ENCODE measurements around the gene KATNB1. TPM values are rescaled to one million over a fixed set of nuclear protein-coding genes. Genes with fewer than 3 reads are reported as not detected.

The KATNB1 gene
- total RNA-seq, 2 experiments from 2014 or later = 37.4 to 43.5 TPM

- Histone ChIP-seq H3K4me2 (ENCODE audit: low read length) (no peak overlapping the region), H2AFZ (ENCODE audit: low read length) (no peak overlapping the region), H3K4me3 (ENCODE audit: low read depth, low read length, poor library complexity, severe bottlenecking) (no peak overlapping the region), H3K27ac (ENCODE audit: low read depth, low read length, poor library complexity, severe bottlenecking) (no peak overlapping the region), H4K20me1 (ENCODE audit: insufficient read depth, low read length) (no peaks in the 10 kb centered on the region), H3K4me1 (ENCODE audit: insufficient read depth, low read length, poor library complexity, severe bottlenecking) (no peaks in the 10 kb centered on the region), H3K79me2 (ENCODE audit: insufficient read depth, low read depth, low read length) (no peaks in the 10 kb centered on the region), H3K9me2 (ENCODE audit: insufficient read depth, low read length) (no peaks in the 10 kb centered on the region), H3K9me3 (ENCODE audit: low read length) (no peaks in the 10 kb centered on the region), H3K36me3 (ENCODE audit: insufficient read depth, low read length) (no peaks in the 10 kb centered on the region)
- intact Hi-C loops (cut with micrococcal nuclease; ENCODE audit: unreplicated experiment) = no loop called here
- no TSS peak for BruUV-seq (replicated peaks)
- no peak for DNase-seq (ENCODE audit: low spot score)
- POLR2A ChIA-PET = no interaction called here
- TF ChIP-seq CTCF (conservative IDR thresholded peaks at IDR 0.05; ENCODE audit: low read length) (no peak), EZH2phosphoT487 (IDR thresholded peaks at IDR 0.05; ENCODE audit: borderline replicate concordance, low read depth, low read length) (no peak)
- CTCF ChIA-PET (ENCODE audit: unreplicated experiment) = no interaction called here
Observed at GRCh38 chr16:57771141-57771785, 35.7 kb downstream of the KATNB1 start.

GRCh38 chr16:57773019-57773418 is 37.4 kb downstream of the KATNB1 start:
- Histone ChIP-seq H3K27ac (ENCODE audit: low read depth, low read length, poor library complexity, severe bottlenecking) (no peak overlapping the region), H3K9me3 (ENCODE audit: low read length) (no peaks in the 10 kb centered on the region), H3K4me2 (ENCODE audit: low read length) (no peak overlapping the region), H4K20me1 (ENCODE audit: insufficient read depth, low read length) (no peaks in the 10 kb centered on the region), H3K79me2 (ENCODE audit: insufficient read depth, low read depth, low read length) (no peaks in the 10 kb centered on the region), H2AFZ (ENCODE audit: low read length) (no peak overlapping the region), H3K9me2 (ENCODE audit: insufficient read depth, low read length) (no peaks in the 10 kb centered on the region), H3K4me1 (ENCODE audit: insufficient read depth, low read length, poor library complexity, severe bottlenecking) (no peaks in the 10 kb centered on the region), H3K4me3 (ENCODE audit: low read depth, low read length, poor library complexity, severe bottlenecking) (no peak overlapping the region), H3K36me3 (ENCODE audit: insufficient read depth, low read length) (no peaks in the 10 kb centered on the region)
- intact Hi-C loops (cut with micrococcal nuclease; ENCODE audit: unreplicated experiment) = no loop called here
- BruUV-seq (replicated peaks) = no TSS peak
- CTCF ChIA-PET (ENCODE audit: unreplicated experiment) = no interaction called here
- POLR2A ChIA-PET = no interaction called here
- TF ChIP-seq CTCF (conservative IDR thresholded peaks at IDR 0.05; ENCODE audit: low read length) (no peak), EZH2phosphoT487 (IDR thresholded peaks at IDR 0.05; ENCODE audit: borderline replicate concordance, low read depth, low read length) (no peak)
- no peak for DNase-seq (ENCODE audit: low spot score)

GRCh38 chr16:57773655-57774295 is 38.2 kb downstream of the KATNB1 start:
- Histone ChIP-seq H3K9me2 (ENCODE audit: insufficient read depth, low read length) (no peaks in the 10 kb centered on the region), H4K20me1 (ENCODE audit: insufficient read depth, low read length) (no peaks in the 10 kb centered on the region), H3K36me3 (ENCODE audit: insufficient read depth, low read length) (no peaks in the 10 kb centered on the region), H3K4me1 (ENCODE audit: insufficient read depth, low read length, poor library complexity, severe bottlenecking) (no peaks in the 10 kb centered on the region), H3K4me3 (ENCODE audit: low read depth, low read length, poor library complexity, severe bottlenecking) (no peak overlapping the region), H3K9me3 (ENCODE audit: low read length) (no peaks in the 10 kb centered on the region), H3K79me2 (ENCODE audit: insufficient read depth, low read depth, low read length) (no peaks in the 10 kb centered on the region), H3K27ac (ENCODE audit: low read depth, low read length, poor library complexity, severe bottlenecking) (no peak overlapping the region), H2AFZ (ENCODE audit: low read length) (no peak overlapping the region), H3K4me2 (ENCODE audit: low read length) (no peak overlapping the region)
- POLR2A ChIA-PET = no interaction called here
- BruUV-seq (replicated peaks) = no TSS peak
- no peak for DNase-seq (ENCODE audit: low spot score)
- CTCF ChIA-PET (ENCODE audit: unreplicated experiment) = interaction anchor here (0.6 kb wide), 1 partner anchor 22 kb away, joined by 4 read pairs; no protein-coding TSS in a partner anchor
- intact Hi-C loops (cut with micrococcal nuclease; ENCODE audit: unreplicated experiment) = no loop called here
- TF ChIP-seq CTCF (conservative IDR thresholded peaks at IDR 0.05; ENCODE audit: low read length) (no peak), EZH2phosphoT487 (IDR thresholded peaks at IDR 0.05; ENCODE audit: borderline replicate concordance, low read depth, low read length) (no peak)

All from OCI-LY7 (cell line).